GM19193 (cell line): ENCODE results near the gene OR2V1.
"Not testable (repeated sequence)": the region's sequence is repeated elsewhere in the genome, so short reads cannot be mapped to it uniquely, and the experiment has no call there.

Experiments used
- POLR2A ChIP-seq: IDR thresholded peaks from 4 replicates; pipeline ENCODE4 v1.6.1; 2011; ENCODE audit not compliant: insufficient read depth, insufficient read length; ENCODE audit errors: extremely low read depth

OR2V1 gene

DNA sequence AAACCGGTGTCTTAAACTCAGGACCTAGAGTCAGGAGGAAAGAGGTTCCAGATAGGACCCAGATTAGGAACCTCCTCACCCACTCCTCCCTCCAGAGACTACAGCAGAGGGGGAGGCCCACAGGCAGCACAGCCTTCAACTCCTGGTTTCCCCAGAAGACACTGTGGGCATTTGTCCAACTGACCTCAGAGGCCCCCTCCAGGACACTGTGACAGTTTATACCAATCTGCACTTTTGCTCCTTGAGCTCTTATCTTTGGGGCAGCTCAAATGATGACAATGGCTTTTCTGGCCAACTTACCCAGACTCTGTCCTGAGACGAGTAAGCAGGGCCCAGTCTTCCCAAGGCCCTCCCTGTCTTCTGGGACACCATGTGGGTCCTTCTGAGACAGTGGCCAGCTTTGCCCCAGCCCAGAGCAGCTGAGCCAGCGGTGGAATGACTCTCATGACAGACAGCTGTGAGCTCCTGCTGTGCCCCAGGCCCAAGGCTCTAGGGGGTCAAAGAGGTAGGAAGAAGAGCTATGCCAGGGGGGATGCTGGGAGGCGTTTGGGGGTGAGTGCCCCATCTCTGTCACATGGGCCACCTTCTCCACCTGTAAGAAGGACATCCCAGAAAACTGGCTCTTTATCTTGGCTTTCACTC lies 30.7 kb upstream of the OR2V1 start:
- TF ChIP-seq POLR2A, result no peak

DNA sequence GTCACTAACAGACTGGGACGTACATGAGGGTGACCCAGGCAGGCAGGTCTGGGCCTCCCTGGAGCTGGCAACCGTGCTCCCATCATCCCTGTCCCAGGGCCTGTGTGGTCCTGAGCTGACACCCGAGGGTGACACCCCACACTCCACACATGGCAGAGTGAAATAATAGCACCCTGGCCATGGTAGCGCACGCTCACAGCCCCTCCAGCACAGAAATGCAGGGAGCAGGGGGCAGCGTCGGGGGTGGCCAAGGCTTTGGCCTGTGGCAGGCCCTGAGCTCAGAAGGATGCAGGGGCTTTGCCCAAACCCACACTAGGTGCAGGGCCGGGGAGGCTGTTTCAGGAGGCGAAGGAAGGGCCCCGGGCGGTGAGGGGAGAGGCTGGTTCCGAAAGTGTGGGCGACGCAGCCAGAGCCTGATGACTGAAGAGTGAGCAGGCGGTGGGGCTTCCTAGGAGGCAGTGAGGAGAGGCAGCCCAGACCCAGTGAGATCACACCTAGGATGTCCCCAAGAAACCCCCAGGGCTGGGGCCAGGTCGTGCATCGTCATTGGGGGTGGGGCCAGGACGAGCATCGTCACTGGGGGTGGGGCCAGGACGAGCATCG lies 29.3 kb upstream of the OR2V1 start:
- no peak for TF ChIP-seq POLR2A

DNA sequence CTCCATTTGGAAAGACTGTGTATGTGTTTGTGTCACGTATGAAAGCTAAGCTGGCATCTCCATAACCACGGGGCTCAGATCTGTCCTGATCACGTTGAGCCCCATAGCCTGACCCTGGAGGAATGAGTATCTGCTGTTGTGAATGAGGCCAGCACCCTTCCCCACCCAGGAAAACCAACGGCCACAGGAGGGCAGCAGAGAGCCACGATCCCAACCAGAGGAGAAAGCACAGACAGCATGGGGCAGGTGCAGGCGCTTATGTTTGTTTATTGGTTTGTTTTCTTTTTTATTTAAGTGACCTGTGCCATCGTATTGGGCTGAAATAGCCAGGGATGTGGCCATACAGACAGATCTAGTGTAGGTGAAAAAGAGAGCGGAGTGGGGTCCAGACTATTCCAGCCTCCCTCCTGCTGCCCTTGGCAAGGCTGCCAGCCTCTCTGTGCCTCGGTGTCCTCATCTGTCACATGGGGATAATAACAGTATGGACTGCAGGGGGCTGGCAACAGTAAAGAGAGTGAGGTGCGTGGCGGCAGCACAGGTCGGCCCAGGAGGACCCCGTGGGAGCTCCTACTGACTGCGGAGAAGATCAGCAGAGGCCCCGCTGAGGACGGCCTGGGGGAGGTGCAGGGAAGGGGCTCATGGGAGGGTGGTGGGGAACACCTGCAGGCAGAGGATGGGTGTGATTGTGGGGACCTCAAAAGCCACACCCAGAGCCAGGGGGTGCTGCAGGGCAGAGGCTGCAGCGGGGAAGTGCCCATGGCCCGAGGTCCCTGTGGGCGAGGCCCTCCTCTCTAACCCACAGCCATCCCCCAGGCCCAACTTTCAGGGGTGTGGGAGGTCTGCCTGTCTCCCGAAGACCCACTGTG lies 28.6 kb upstream of the OR2V1 start:
- TF ChIP-seq POLR2A, result no peak

DNA sequence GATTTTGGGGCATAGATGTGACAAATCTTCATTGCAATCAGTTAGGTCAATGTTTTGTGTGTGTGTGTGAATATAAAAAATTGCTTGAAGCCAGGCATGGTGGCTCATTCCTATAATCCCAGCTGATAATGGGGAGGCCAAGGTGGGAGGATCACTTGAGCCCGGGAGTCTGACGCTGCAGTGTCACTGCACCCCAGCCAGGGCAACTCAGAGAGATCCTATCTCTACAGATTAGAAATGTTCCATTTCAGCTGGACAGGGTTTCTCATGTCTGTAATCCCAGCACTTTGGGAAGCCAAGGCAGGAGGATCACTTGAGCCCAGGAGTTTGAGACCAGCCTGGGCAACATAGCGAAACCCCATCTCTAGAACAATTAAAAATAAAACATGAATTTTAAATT lies 27.9 kb upstream of the OR2V1 start:
- no peak for TF ChIP-seq POLR2A

DNA sequence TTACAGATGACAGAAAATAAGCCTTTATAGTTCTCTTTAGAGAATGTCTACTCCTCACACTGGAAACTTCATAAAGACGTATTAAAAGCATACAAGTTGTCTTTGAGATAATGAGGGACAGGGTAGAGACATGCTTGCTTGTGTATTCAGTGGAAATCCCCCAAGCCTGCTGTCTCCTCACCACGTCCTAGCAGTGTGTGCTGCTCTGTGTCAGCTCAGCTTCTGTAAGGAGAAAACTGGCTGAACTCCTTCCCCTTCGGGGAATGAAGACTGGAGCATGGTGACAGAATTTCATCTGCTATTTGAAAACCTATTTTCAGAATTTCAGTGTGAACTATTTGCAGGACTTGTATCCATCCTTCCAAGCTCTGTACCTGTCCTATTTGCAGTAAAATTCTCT lies 25.8 kb upstream of the OR2V1 start:
- no peak for TF ChIP-seq POLR2A

DNA sequence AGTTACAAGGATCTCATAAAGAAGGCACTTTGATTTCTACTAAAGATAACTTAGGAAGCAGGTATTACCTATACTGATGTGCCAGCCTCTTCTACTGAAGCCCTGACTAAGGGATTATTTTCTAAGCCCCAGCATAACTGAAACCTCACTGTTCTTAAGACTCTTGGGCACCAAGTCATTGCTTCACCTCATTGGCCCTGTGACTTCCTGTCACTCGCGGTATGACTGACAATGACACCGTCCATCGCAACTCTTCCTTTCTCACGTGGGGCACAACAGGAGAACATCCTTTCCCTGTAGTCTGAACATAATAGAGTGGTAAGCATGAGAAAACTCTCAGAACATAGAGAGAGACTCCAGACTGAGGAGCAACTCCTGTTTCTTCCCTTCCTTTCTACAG lies 22.8 kb upstream of the OR2V1 start:
- no peak for TF ChIP-seq POLR2A

DNA sequence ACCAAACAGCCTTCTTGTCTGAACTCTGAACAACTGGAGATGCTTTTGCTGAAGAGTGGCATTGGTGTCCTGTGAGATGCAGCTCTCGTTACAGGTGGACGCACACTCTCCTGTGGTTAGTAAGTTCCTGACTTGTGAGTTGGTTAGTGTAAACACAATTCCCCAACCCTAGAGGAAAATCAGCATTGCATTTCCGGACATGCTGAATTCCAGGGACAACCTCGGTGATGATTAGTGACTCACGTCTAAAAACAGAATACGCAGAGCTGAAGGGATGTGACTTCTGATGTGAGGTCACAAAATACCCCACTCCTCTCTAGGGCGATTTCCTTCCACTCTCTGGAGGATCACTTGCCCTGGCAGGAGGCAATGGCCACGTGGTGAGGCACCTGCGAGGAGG lies 21.4 kb upstream of the OR2V1 start:
- TF ChIP-seq POLR2A, result no peak

DNA sequence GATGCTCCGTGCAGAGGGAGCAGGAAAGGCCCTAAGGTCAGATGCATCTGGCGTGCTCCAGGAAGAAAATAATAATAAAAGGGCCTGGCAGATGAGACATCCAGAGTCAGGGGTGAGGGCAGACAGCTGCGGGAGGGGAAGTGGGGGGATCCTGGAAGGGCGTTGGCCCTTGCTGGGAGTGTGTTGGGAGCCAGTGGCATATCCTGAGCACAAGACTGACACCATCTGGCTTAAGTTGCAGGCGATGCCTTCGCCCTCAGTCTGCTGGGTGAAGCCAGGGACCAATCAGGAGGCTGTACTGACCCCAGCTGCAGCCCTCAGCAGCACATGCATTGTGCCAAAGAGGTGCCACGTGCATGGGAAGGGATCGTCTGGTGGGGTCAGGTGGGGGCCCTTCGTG lies 20.2 kb upstream of the OR2V1 start:
- TF ChIP-seq POLR2A, result no peak

DNA sequence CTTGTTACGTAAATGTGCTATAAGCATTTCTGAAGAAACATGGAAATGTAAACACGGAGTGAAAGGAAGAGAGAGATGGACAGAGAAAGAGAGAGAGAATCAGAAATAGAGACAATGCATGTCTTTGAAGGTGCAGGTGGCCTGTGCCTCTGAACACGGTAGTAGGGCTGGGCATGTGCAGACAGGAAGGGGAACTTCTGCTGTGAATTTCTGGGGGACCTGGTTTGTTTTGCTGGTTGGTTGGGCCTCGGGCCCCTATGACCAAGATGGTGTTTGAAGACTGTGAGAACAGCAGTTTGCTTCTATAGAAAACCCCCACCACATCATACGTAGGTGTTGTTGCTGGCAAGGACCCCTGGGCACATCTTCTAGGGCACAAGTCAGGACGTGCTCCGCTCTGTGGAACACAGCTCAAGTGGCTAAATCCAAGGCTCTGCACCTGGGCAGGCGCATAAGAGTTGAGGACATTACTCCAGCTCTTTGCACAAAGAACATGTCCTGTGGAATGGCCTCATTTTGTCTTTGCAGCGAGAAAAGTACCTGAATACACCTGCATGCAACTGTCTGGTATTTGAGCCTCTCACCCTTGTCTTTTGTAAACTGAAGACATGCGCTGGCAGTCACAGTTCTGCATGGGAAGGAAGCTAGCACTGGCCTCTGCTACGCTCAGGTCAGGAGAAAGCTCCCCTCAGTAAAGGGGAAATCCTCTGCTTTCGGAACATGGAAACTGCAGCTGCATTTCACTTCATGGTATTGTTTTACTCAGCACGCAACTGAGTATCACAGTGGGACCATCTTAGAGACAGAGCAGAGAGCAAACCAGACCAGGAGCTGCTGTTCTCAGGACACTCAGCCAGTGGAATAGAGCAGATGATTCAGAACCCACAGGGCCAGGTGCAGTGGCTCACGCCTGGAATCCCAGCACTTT lies 19.1 kb upstream of the OR2V1 start:
- TF ChIP-seq POLR2A, result no peak

DNA sequence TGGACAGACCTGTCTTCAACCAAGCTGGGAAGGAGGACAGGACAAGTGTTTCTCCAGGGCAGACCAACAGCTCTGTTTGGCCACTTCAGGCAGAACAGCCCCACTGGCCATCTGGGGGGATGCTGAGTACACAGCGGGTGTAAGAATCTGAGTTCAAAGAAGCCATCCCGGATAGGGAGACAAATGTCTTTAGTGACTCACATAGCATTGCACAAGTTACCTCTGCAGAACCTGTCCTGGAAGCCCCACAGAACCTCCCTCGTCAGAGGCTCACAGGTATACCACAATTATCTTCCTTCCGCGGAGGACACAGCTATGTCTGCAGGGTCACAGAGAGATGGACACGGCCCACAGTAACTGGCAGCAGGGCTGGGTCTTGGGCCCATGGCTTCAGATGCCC lies 18.4 kb upstream of the OR2V1 start:
- no peak for TF ChIP-seq POLR2A

DNA sequence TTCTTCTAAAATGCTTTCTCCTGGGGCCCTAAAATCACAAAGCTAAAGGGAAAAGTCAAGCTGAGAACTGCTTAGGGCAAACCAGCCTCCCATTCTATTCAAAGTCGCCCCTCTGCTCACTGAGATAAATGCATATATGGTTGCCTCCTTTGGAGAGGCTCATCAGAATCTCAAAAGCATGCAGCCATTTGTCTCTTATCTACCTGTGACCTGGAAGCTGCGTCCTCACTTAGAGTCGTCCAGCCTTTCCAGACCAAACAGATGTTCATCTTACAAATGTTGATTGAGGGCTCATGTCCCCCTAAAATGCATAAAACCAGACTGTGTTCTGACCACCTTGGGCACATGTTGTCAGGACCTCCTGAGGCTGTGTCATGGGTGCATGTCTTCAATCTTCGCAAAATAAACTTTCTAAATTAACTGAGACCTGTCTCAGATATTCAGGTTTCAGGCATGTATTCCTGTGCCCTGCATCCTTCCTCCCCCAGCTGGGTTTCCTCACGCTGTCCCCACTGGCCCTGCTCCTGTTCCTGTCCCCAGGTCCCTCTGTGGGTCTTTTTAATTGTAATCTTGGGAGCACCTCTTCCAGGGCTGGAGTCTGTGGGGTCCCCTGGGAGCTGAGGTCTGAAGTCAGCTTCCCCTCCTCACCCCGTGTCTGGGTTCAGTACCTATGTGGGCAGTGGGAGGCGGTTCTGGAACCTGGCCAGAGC lies 16.1 kb upstream of the OR2V1 start, which contains the start of gene OR2V2:
Gene OR2V2, plus strand, starts transcription at position 660 of the 710 bp plus-strand sequence. CDS start 7,357 bp downstream, outside the sequence.
- TF ChIP-seq POLR2A, result not testable (repeated sequence)

DNA sequence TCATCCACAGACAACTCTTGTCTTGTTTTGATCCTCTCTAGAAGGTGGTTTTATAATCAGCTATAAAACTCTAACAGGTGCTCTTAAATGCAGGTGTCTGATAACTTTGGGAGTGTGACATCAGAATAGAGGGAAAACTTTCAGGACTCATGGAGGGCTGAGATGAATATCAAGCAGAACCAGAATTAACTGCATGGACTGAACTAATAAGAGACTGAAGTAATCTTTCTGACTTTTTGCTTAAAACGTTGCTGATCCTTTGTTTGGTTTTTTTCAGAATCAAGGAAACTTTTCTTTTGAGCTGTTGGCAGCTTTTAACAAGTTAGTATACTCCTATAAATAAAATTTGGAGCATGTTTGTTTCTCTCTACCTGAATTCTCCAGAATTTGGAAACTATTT lies 14.2 kb upstream of the OR2V1 start:
- TF ChIP-seq POLR2A, result no peak

DNA sequence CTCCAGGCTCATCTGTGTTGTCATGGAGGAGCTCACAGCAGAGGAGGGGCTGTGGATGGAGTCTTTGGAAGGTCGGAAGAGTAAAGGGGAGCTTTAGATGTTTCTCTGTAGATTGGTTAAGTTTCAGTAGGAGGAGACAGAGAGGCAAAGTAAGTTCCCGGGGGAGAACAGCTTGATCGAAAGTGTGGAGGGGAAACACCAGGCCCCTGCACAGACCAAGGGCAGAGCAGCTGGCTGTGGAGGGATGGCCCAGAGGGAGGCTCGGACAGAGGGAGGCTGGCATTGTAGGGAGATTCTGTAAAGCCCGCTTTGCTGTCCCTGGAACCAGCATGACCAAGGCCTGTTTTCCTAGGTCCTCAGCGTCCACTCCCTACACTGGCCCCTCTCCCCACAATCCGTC lies 11.1 kb upstream of the OR2V1 start:
- TF ChIP-seq POLR2A, result no peak

DNA sequence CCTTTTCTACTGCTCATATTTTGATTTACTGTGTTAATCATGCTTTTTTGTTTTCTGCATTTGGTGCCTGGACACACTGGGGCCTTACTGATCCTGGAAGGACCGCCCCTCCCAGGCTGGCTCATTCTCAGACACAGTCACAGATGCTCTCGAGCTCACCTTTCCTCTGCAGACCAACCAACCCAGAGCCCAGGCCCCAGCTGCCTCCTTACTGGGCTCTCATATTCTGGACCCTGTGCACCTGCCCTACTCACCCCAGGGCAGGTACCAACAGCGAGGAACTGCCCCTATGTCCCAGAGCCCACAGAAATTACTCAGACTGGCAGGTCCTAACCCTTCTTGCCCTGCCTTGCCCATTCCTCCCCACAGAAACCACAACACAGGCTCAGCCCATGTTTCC lies 9.8 kb upstream of the OR2V1 start:
- TF ChIP-seq POLR2A, result no peak
